Spleen (tissue), 7 donors: ENCODE results near the gene PARD3.

Experiments
- POLR2A ChIP-seq, 3 donors: fragments of 450-650 bp; IDR thresholded peaks; one replicate each; pipeline ENCODE4 v1.5.1; 2017; ENCODE audit warnings: antibody characterized with exemption in 3 of 3, mild to moderate bottlenecking in 1 of 3
- POLR2AphosphoS5 ChIP-seq, 3 donors: sonication (generic); formaldehyde crosslinking; IDR thresholded peaks; one replicate each; pipeline ENCODE4 v1.5.1; 2017; ENCODE audit warnings: antibody characterized with exemption in 3 of 3
- TF ChIP-seq, protein P1 (sequence below), 11 experiments: fragments of 200-600 bp in 7 of 11; fragments of 450-650 bp in 4 of 11; sonication (generic) in 4 of 11; IDR thresholded peaks in 8 of 11; conservative IDR thresholded peaks in 3 of 11; 1 replicate in 7 of 11; 2 replicates in 4 of 11; pipeline versions ENCODE4 v1.4.0 to v1.8.0; 2016 to 2021; ENCODE audit warnings: antibody characterized with exemption in 11 of 11, inconsistent platforms in 4 of 11, mild to moderate bottlenecking in 1 of 11
- donor health status: DM: no; HTN: no; CAD: no; lungs with moderate emphysema.
- donor health status: DM: no; HTN: no; CAD: no.
- donor health status: DM: no; HTN: no; CAD: no.

DNA sequence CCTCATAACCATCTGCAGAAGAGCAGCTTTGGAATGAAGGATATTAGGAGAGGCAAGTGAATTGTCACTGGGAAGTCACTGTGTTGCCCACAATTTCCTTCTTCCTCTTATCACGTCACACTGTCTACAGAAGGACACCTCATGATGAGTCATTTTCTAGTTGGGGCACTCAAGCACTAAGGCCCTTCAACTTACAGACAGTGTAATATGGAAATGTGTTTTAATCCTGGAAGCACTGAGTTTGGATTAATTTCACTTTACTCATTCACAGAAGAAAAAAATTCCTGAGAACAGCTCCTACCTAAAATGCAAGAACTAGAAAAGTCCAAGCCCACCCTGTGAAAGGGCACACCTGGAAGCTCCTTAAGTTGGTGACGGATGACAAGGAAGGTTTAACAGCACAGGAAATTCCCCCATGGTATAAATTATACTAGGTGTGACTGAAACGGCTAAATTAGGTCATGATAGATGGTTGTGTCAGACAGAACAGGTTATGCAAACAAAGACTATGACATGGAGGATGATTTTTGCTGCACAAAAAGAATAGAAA is 56.6 kb downstream of the PARD3 start:
- TF ChIP-seq, protein P1, sequence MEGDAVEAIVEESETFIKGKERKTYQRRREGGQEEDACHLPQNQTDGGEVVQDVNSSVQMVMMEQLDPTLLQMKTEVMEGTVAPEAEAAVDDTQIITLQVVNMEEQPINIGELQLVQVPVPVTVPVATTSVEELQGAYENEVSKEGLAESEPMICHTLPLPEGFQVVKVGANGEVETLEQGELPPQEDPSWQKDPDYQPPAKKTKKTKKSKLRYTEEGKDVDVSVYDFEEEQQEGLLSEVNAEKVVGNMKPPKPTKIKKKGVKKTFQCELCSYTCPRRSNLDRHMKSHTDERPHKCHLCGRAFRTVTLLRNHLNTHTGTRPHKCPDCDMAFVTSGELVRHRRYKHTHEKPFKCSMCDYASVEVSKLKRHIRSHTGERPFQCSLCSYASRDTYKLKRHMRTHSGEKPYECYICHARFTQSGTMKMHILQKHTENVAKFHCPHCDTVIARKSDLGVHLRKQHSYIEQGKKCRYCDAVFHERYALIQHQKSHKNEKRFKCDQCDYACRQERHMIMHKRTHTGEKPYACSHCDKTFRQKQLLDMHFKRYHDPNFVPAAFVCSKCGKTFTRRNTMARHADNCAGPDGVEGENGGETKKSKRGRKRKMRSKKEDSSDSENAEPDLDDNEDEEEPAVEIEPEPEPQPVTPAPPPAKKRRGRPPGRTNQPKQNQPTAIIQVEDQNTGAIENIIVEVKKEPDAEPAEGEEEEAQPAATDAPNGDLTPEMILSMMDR (IDR thresholded peaks at IDR 0.05 in 8 of 11, conservative IDR thresholded peaks at IDR 0.05 in 3 of 11), result no peak
- TF ChIP-seq POLR2A (IDR thresholded peaks at IDR 0.05), result no peak
- TF ChIP-seq POLR2AphosphoS5 (IDR thresholded peaks at IDR 0.05), result no peak
